ENCODE measurements around the gene C1QTNF1. TPM values are rescaled to one million over a fixed set of nuclear protein-coding genes. Genes with fewer than 3 reads are reported as not detected.
"Not testable (repeated sequence)": the region's sequence is repeated elsewhere in the genome, so short reads cannot be mapped to it uniquely, and the experiment has no call there.

The C1QTNF1 gene
- total and polyA plus RNA-seq, 2 experiments from 2014 or later, result 6.8 to 16.4 TPM

DNA sequence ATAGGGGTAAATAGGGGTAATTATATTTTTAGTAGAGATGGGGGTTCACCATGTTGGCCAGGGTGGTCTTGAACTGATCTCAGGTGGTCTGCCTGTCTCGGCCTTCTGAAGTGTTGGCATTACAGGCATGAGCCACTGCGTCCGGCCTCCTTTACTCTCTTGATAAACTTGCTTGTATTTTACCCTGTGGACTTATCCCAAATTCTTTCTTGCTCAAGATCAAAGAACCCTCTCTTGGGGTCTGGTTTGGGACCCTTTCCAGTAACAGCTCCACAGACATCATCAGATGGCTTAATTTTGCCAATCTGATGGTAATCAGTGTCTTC is 5.6 kb upstream of the C1QTNF1 start:
- Histone ChIP-seq H3K27ac (no peak overlapping the region), H3K4me3 (no peak overlapping the region), H3K9me3 (ENCODE audit: low read depth) (no peaks in the 10 kb centered on the region), H3K36me3 (no peaks in the 10 kb centered on the region), H3K27me3 (no peaks in the 10 kb centered on the region), H3K4me1 (ENCODE audit: low read depth) (peaks cover 17% of the 10 kb centered on the region)
- TF ChIP-seq, protein P1, sequence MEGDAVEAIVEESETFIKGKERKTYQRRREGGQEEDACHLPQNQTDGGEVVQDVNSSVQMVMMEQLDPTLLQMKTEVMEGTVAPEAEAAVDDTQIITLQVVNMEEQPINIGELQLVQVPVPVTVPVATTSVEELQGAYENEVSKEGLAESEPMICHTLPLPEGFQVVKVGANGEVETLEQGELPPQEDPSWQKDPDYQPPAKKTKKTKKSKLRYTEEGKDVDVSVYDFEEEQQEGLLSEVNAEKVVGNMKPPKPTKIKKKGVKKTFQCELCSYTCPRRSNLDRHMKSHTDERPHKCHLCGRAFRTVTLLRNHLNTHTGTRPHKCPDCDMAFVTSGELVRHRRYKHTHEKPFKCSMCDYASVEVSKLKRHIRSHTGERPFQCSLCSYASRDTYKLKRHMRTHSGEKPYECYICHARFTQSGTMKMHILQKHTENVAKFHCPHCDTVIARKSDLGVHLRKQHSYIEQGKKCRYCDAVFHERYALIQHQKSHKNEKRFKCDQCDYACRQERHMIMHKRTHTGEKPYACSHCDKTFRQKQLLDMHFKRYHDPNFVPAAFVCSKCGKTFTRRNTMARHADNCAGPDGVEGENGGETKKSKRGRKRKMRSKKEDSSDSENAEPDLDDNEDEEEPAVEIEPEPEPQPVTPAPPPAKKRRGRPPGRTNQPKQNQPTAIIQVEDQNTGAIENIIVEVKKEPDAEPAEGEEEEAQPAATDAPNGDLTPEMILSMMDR (IDR thresholded peaks at IDR 0.05; ENCODE audit: low read depth, low read length), result no peak
- no peak for DNase-seq (ENCODE audit: low read depth in 1 of 2, low spot score in 1 of 2)

DNA sequence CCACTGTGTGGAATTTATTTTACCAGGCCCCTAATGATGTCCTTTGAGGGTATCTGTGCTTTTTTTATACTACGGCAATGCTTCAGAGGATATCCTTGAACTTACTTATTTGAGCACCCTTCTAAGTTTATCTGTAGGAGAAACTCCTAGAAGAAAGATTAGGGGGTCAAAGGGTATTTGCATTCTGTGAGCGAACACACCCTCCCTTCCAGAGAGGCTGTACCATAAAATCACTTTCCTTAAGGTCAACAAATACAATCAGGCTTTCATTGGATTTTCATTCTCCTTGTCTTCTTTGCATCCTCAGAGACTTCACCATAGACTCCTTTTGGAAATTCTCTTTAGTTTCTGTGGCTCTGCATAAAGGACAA is 4.7 kb upstream of the C1QTNF1 start:
- no peak for DNase-seq (ENCODE audit: low read depth in 1 of 2, low spot score in 1 of 2)
- Histone ChIP-seq H3K4me1 (ENCODE audit: low read depth) (peaks cover 20% of the 10 kb centered on the region), H3K9me3 (ENCODE audit: low read depth) (no peaks in the 10 kb centered on the region), H3K27me3 (no peaks in the 10 kb centered on the region), H3K4me3 (no peak overlapping the region), H3K36me3 (no peaks in the 10 kb centered on the region), H3K27ac (no peak overlapping the region)
- TF ChIP-seq, protein P1 (IDR thresholded peaks at IDR 0.05; ENCODE audit: low read depth, low read length), result no peak

DNA sequence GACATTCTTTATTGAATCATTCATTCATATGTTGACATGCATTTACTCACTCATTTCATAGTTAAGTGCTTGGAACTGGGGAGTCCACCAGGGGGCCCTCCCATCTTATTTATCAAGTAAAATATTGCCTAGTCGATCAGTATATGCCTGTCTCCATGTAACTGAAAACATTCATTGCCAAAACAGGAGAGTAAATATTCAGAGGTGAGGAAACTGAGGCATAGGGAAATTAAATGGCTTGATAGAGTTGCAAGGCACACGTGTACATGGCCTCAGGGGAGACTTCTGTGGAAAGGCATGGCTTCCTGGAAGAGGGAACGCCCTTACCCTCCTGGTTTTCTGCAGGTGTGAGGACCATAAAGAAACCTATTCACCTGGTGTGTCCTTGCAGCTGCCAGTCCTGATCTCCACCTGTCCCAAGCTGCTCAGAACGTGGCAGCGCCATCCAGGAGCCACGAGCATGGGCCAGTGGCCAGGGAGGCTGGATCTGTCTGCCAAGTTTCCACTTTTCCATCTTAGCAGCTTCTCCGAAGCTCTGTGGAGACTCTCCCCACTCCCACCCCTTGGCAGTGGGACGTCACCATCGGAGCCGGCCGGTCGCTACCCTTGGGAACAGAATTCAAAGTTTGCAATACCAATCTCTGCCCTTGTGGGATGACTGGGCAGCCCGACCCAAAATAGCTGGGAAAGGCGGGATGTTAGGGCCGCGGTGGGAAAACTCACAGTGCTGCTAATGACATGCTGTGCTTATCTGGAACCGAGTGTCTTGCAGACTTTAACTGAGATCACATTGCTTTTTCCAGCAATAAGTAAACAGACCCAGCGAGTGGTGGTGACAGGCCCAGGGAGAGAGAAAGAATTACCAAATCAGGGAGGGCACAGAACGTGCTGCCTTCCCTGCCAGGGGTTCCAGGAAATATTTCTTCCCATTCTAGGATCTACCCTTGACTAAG is 4.1 kb upstream of the C1QTNF1 start:
- Histone ChIP-seq H3K36me3 (no peaks in the 10 kb centered on the region), H3K4me3 (no peak overlapping the region), H3K4me1 (ENCODE audit: low read depth) (peaks cover 23% of the 10 kb centered on the region), H3K27me3 (peaks cover 3% of the 10 kb centered on the region), H3K9me3 (ENCODE audit: low read depth) (no peaks in the 10 kb centered on the region), H3K27ac (peak overlapping the region; percentile 31)
- peak; percentile 71 to 90 for DNase-seq (ENCODE audit: low read depth in 1 of 2, low spot score in 1 of 2)
- TF ChIP-seq, protein P1 (IDR thresholded peaks at IDR 0.05; ENCODE audit: low read depth, low read length), result peak; percentile 77

DNA sequence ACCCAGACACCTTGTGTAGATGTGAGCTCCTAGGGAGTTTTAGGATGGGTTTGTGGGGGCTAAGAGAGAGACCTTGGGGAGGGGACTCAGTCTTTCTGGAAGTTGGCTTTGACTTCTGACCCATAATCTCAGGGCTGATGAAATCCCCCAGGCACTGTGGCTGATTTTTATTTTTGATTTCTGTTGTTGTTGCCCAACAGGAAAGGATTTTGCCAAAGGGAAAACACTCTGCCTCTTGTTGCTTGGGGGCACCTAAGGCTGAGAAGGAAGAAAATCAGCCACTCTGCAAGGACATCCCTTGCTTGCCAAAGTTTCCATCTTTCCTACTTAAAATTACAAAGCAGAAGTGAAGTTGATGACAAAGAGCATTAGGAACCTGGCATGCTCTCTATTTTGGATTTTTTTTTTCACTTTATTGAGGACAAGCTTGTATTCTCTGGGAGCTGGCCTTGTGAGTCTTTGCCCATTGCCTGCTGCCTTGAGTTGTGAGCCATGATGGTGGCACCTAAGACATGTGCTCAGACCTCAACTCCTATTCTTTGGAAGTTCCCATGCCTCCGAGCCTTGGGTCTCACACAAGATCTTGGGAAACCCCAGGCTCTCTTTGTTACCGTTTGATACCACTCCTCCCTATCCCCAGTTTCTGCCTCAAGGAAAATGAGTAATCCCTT is 3.2 kb upstream of the C1QTNF1 start:
- H3K27ac ChIP-seq, result peak overlapping the region; percentile 31
- H3K4me1 ChIP-seq (ENCODE audit: low read depth), result peaks cover 32% of the 10 kb centered on the region
- DNase-seq (ENCODE audit: low read depth in 1 of 2, low spot score in 1 of 2), result peak in 1 of 2 donors; percentile 69
- no peaks in the 10 kb centered on the region for H3K36me3 ChIP-seq
- H3K9me3 ChIP-seq (ENCODE audit: low read depth), result no peaks in the 10 kb centered on the region
- no peak overlapping the region for H3K4me3 ChIP-seq
- TF ChIP-seq, protein P1 (IDR thresholded peaks at IDR 0.05; ENCODE audit: low read depth, low read length), result no peak
- H3K27me3 ChIP-seq, result peaks cover 7% of the 10 kb centered on the region

DNA sequence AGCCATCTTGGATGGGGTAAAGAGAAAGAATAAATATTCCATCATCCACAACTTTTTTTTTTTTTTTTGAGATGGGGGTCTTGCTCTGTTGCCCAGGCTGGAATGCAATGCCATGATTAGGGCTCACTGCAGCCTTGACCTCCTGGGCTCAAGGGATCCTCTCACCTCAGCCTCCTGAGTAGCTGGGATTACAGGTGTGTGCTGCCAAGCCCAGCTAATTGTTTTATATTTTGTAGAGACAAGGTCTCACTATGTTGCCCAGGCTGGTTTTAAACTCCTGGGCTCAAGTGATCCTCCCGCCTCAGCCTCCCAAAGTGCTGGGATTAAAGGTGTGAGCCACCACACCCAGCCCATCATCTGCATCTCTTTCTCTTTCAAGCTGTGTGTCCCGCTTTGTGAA is 2.0 kb upstream of the C1QTNF1 start:
- not testable (repeated sequence) for H3K9me3 ChIP-seq (ENCODE audit: low read depth); H3K36me3 ChIP-seq; H3K4me3 ChIP-seq; H3K27me3 ChIP-seq; DNase-seq (ENCODE audit: low read depth in 1 of 2, low spot score in 1 of 2); H3K27ac ChIP-seq
- H3K4me1 ChIP-seq (ENCODE audit: low read depth), result peaks cover 42% of the 10 kb centered on the region

DNA sequence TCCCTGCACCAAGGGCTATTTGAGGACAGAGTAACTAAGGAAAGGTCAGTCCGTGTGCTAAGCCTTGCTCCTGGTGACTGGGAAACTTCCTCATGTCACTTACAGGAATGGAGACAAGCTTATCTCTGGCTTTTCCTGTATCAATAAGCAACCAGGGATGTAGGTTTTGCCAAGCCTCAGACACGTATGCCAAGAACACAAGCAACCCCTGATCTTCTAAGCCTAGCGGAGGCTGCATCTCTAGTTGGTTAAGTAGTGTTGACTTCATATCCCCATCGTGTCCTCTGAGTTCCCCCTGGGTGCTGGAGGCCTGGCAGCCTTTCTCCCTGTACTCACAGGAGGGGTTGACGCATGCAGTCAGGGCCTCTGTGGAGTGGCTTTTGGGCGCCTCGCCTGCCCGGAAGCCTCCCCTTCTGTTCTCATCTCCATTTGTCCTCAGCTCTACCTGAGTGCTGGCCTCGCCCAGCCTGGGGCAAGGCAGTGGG is 1.4 kb upstream of the C1QTNF1 start:
- Histone ChIP-seq H3K27me3 (peaks cover 7% of the 10 kb centered on the region), H3K4me3 (no peak overlapping the region), H3K4me1 (ENCODE audit: low read depth) (peaks cover 49% of the 10 kb centered on the region), H3K9me3 (ENCODE audit: low read depth) (no peaks in the 10 kb centered on the region), H3K36me3 (no peaks in the 10 kb centered on the region), H3K27ac (no peak overlapping the region)
- TF ChIP-seq, protein P1 (IDR thresholded peaks at IDR 0.05; ENCODE audit: low read depth, low read length), result no peak
- peak in 1 of 2 donors; percentile 99 for DNase-seq (ENCODE audit: low read depth in 1 of 2, low spot score in 1 of 2)
